Naive thymus-derived CD4-positive, alpha-beta T cell (primary cell): ENCODE measurements around the gene FRAS1. TPM values are rescaled to one million over a fixed set of nuclear protein-coding genes. Genes with fewer than 3 reads are reported as not detected.
"Not testable (repeated sequence)": the region's sequence is repeated elsewhere in the genome, so short reads cannot be mapped to it uniquely, and the experiment has no call there.

Experiments
- ATAC-seq: fragments of 150-1000 bp; cut with Tn5 transposase; 2 replicates; pipeline ENCODE4 v1.10.0; 2021; ENCODE audit warnings: mild to moderate bottlenecking, moderate library complexity
- CTCF ChIA-PET: fragments of 350-600 bp; sonication (Branson Sonifier 250); formaldehyde crosslinking; loops from one replicate; lab custom pipeline; 2021; ENCODE audit warnings: antibody characterized with exemption; lab: Charles Lee
- POLR2A ChIA-PET: fragments of 350-600 bp; sonication (Branson Sonifier 250); formaldehyde crosslinking; loops from one replicate; lab custom pipeline; 2021; ENCODE audit warnings: antibody characterized with exemption, inconsistent platforms; lab: Charles Lee
- DNase-seq, 9 donors: peaks; one replicate each; pipeline versions ENCODE4 v3.0.0 to v3.0.0-alpha.2; 2020 to 2022; ENCODE audit warnings: mixed read lengths in 1 of 9
- H3K27ac ChIP-seq: one replicate; pipeline ENCODE4 v1.7.0; 2013; ENCODE audit warnings: mild to moderate bottlenecking, low read depth, low read length, moderate library complexity
- H3K27me3 ChIP-seq, 2 donors: one replicate each; pipeline ENCODE4 v1.7.0; 2013; ENCODE audit warnings: low read length in 2 of 2, mild to moderate bottlenecking in 2 of 2, moderate library complexity in 2 of 2; ENCODE audit not compliant: control insufficient read depth in 2 of 2, insufficient read depth in 2 of 2
- H3K36me3 ChIP-seq, 3 experiments: 1 replicate in 2 of 3; 2 replicates in 1 of 3; pipeline ENCODE4 v1.7.0; 2013; ENCODE audit warnings: low read length in 3 of 3, mild to moderate bottlenecking in 3 of 3, moderate library complexity in 1 of 3; ENCODE audit not compliant: insufficient read depth in 3 of 3, control insufficient read depth in 2 of 3
- H3K4me1 ChIP-seq, 2 donors: one replicate each; pipeline ENCODE4 v1.7.0; 2013; ENCODE audit warnings: low read length in 2 of 2, mild to moderate bottlenecking in 2 of 2, moderate library complexity in 1 of 2; ENCODE audit not compliant: control insufficient read depth in 2 of 2, insufficient read depth in 2 of 2
- H3K4me3 ChIP-seq: 2 replicates; pipeline ENCODE4 v1.7.0; 2013; ENCODE audit warnings: mild to moderate bottlenecking, low read length
- H3K9me3 ChIP-seq, 3 experiments: 1 replicate in 2 of 3; 2 replicates in 1 of 3; pipeline ENCODE4 v1.7.0; 2013; ENCODE audit warnings: low read length in 3 of 3; ENCODE audit not compliant: control insufficient read depth in 2 of 3
- H3K27ac Mint-ChIP-seq, 9 donors: one replicate each; pipeline ENCODE4 v1.8.0; 2020 to 2022; ENCODE audit warnings: mixed read lengths in 9 of 9, mild to moderate bottlenecking in 8 of 9, moderate library complexity in 5 of 9, inconsistent platforms in 2 of 9
- H3K27me3 Mint-ChIP-seq, 5 donors: one replicate each; pipeline ENCODE4 v1.8.0; 2021 to 2022; ENCODE audit warnings: mixed read lengths in 5 of 5, mild to moderate bottlenecking in 1 of 5
- H3K36me3 Mint-ChIP-seq, 5 donors: one replicate each; pipeline ENCODE4 v1.8.0; 2020 to 2022; ENCODE audit warnings: mixed read lengths in 5 of 5, mild to moderate bottlenecking in 3 of 5, inconsistent platforms in 1 of 5
- H3K4me1 Mint-ChIP-seq, 7 donors: one replicate each; pipeline ENCODE4 v1.8.0; 2020 to 2022; ENCODE audit warnings: mixed read lengths in 7 of 7, mild to moderate bottlenecking in 3 of 7, inconsistent platforms in 1 of 7
- H3K4me3 Mint-ChIP-seq, 10 donors: one replicate each; pipeline ENCODE4 v1.8.0; 2020 to 2022; ENCODE audit warnings: mild to moderate bottlenecking in 10 of 10, mixed read lengths in 10 of 10, moderate library complexity in 6 of 10, inconsistent platforms in 2 of 10
- H3K9me3 Mint-ChIP-seq, 11 donors: one replicate each; pipeline ENCODE4 v1.8.0; 2020 to 2022; ENCODE audit warnings: mixed read lengths in 11 of 11, mild to moderate bottlenecking in 4 of 11, inconsistent platforms in 1 of 11, moderate library complexity in 1 of 11
- intact Hi-C, 2 donors: fragments of 100-400 bp; cut with micrococcal nuclease; formaldehyde crosslinking; loops; one replicate each; pipeline ENCODE4 v1.15.1; 2023
- polyA plus RNA-seq, 2 donors: library from polyadenylated mRNA; unstranded; fragments of 300-500 nt; fragmentation: Illumina TruSeq; gene quantifications; one replicate each; pipeline ENCODE4 v1.2.3, GENCODE V29; 2021
- total RNA-seq, 6 experiments: library from RNA in 5 of 6; stranded (reverse) in 5 of 6; gene quantifications; 1 replicate in 5 of 6; 2 replicates in 1 of 6; pipeline ENCODE4 v1.2.3 and lab custom pipeline; 2021 to 2026

FRAS1 gene
- total and polyA plus RNA-seq, 7 experiments from 2014 or later, result 0.02 TPM; not detected in 6

DNA sequence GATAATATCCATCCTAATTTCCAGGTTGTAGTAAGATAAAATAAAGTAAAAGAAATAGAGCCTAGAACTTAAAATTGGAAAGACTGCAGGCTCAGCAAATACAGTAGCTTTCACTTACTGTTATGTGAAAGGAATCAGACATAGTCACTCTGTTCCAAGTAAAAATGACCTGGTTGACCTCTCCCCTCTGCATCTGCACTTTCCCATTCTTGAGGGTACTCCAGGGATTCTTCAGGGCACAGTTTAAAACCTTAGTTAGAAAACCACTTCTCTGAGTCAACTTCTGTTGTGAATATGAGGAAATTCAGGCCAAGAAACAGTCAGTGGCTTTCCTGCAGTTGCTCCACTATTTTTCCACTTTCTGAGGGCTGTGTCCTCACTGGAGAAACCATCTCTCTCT is 42.9 kb downstream of the FRAS1 start:
- no peak for DNase-seq
- H3K27me3 Mint-ChIP-seq, result peaks cover 3 to 11% (median 3%) of the 10 kb centered on the region in 5 donors
- no peak overlapping the region for H3K27ac Mint-ChIP-seq
- no peaks in the 10 kb centered on the region for H3K27me3 ChIP-seq
- POLR2A ChIA-PET, result no interaction called here
- CTCF ChIA-PET, result no interaction called here
- no peak overlapping the region for H3K27ac ChIP-seq
- H3K9me3 ChIP-seq, result no peaks in the 10 kb centered on the region
- H3K4me3 Mint-ChIP-seq, result no peak overlapping the region
- intact Hi-C loops, result no loop called here
- H3K4me1 ChIP-seq, result no peaks in the 10 kb centered on the region
- no peaks in the 10 kb centered on the region for H3K4me1 Mint-ChIP-seq
- no peaks in the 10 kb centered on the region for H3K36me3 ChIP-seq
- no peaks in the 10 kb centered on the region for H3K36me3 Mint-ChIP-seq
- peaks cover 0 to 13% (median 3%) of the 10 kb centered on the region in 11 donors for H3K9me3 Mint-ChIP-seq
- H3K4me3 ChIP-seq, result no peak overlapping the region
- no peak for ATAC-seq

GRCh38 chr4:78119698-78120097 is 62.6 kb downstream of the FRAS1 start:
- peaks cover 0 to 31% (median 7%) of the 10 kb centered on the region in 5 donors for H3K27me3 Mint-ChIP-seq
- ChIA-PET CTCF (no interaction called here), POLR2A (no interaction called here)
- no peaks in the 10 kb centered on the region for H3K36me3 ChIP-seq
- intact Hi-C loops, result no loop called here
- H3K9me3 ChIP-seq, result no peaks in the 10 kb centered on the region
- no peak for DNase-seq
- H3K9me3 Mint-ChIP-seq, result peaks cover 0 to 6% (median 3%) of the 10 kb centered on the region in 11 donors
- H3K4me3 ChIP-seq, result no peak overlapping the region
- H3K27ac Mint-ChIP-seq, result no peak overlapping the region
- H3K36me3 Mint-ChIP-seq, result no peaks in the 10 kb centered on the region
- no peak for ATAC-seq
- no peaks in the 10 kb centered on the region for H3K27me3 ChIP-seq
- H3K27ac ChIP-seq, result no peak overlapping the region
- H3K4me1 ChIP-seq, result no peaks in the 10 kb centered on the region
- H3K4me3 Mint-ChIP-seq, result no peak overlapping the region
- no peaks in the 10 kb centered on the region for H3K4me1 Mint-ChIP-seq

GRCh38 chr4:78120144-78120880 is 63.2 kb downstream of the FRAS1 start:
- POLR2A ChIA-PET, result no interaction called here
- H3K9me3 Mint-ChIP-seq, result peaks cover 0 to 6% (median 3%) of the 10 kb centered on the region in 11 donors
- intact Hi-C loops, result no loop called here

DNA sequence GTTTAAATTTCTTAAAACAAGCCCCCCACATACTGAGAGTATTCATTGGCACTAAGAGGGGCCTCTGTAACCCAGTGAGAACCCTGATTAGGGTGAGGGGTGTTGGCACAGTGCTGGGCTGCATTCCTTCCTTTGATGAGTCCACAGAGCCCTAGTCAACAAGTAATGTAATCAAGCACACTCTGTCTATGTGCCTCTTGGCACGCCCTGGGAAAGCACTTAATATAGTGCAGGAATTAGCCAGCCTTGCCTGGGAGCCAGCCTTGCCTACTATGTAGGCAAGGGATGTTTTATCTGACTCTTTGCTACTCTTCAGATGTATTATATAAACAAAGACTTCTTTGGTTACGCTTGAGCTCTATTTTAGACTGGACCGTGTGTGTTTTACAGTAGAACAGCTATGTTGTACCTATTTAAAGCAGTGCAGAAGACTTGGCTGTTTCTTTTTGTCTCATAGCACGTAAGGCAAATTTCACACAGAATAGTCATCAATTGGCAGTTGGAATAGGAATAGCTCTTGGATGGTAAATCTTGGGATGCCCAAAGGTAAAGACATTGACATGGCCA is 64.3 kb downstream of the FRAS1 start:
- peaks cover 0 to 6% (median 0%) of the 10 kb centered on the region in 11 donors for H3K9me3 Mint-ChIP-seq
- ATAC-seq, result no peak
- Histone ChIP-seq H3K9me3 (no peaks in the 10 kb centered on the region), H3K27ac (no peak overlapping the region), H3K36me3 (no peaks in the 10 kb centered on the region), H3K4me1 (no peaks in the 10 kb centered on the region), H3K27me3 (no peaks in the 10 kb centered on the region), H3K4me3 (no peak overlapping the region)
- DNase-seq, result no peak
- no peak overlapping the region for H3K4me3 Mint-ChIP-seq
- POLR2A ChIA-PET, result no interaction called here
- intact Hi-C loops, result no loop called here
- CTCF ChIA-PET, result no interaction called here
- no peaks in the 10 kb centered on the region for H3K36me3 Mint-ChIP-seq
- peaks cover 0 to 38% (median 15%) of the 10 kb centered on the region in 5 donors for H3K27me3 Mint-ChIP-seq
- H3K4me1 Mint-ChIP-seq, result no peaks in the 10 kb centered on the region
- no peak overlapping the region for H3K27ac Mint-ChIP-seq

More at GRCh38 chr4:78120144-78120880, 63.2 kb downstream of the FRAS1 start:
- H3K36me3 ChIP-seq, result no peaks in the 10 kb centered on the region
- H3K27ac Mint-ChIP-seq, result no peak overlapping the region
- H3K36me3 Mint-ChIP-seq, result no peaks in the 10 kb centered on the region
- no peak overlapping the region for H3K27ac ChIP-seq
- peaks cover 0 to 36% (median 11%) of the 10 kb centered on the region in 5 donors for H3K27me3 Mint-ChIP-seq
- no peaks in the 10 kb centered on the region for H3K4me1 Mint-ChIP-seq
- no peaks in the 10 kb centered on the region for H3K27me3 ChIP-seq
- no peak for ATAC-seq
- DNase-seq, result no peak
- CTCF ChIA-PET, result no interaction called here
- no peak overlapping the region for H3K4me3 Mint-ChIP-seq
- H3K4me3 ChIP-seq, result no peak overlapping the region
- no peaks in the 10 kb centered on the region for H3K9me3 ChIP-seq
- no peaks in the 10 kb centered on the region for H3K4me1 ChIP-seq

- POLR2A ChIA-PET, result not testable (repeated sequence)
These were observed 68.8 kb downstream of the FRAS1 start for GRCh38 chr4:78125834-78126331.

GRCh38 chr4:78129383-78130108 is 72.4 kb downstream of the FRAS1 start:
- Mint-ChIP-seq H3K4me3 (no peak overlapping the region), H3K4me1 (no peaks in the 10 kb centered on the region), H3K36me3 (peaks cover 0 to 5% (median 0%) of the 10 kb centered on the region in 5 donors), H3K27me3 (peaks cover 6 to 46% (median 37%) of the 10 kb centered on the region in 5 donors), H3K9me3 (peaks cover 4 to 12% (median 6%) of the 10 kb centered on the region in 11 donors), H3K27ac (no peak overlapping the region)
- no peaks in the 10 kb centered on the region for H3K9me3 ChIP-seq
- ChIA-PET CTCF (interaction anchor here (0.6 kb wide), 1 partner anchor 274 kb away, joined by 3 read pairs; no protein-coding TSS in a partner anchor), POLR2A (no interaction called here)
- H3K4me3 ChIP-seq, result no peak overlapping the region
- no peak for DNase-seq
- H3K27ac ChIP-seq, result no peak overlapping the region
- ATAC-seq, result no peak
- H3K36me3 ChIP-seq, result no peaks in the 10 kb centered on the region
- no peaks in the 10 kb centered on the region for H3K4me1 ChIP-seq
- H3K27me3 ChIP-seq, result no peaks in the 10 kb centered on the region
- intact Hi-C loops, result no loop called here

More at GRCh38 chr4:78125834-78126331, 68.8 kb downstream of the FRAS1 start:
- intact Hi-C loops, H3K4me3 ChIP-seq, CTCF ChIA-PET, H3K9me3 ChIP-seq, H3K4me3 Mint-ChIP-seq, H3K27ac Mint-ChIP-seq, ATAC-seq, H3K4me1 Mint-ChIP-seq, H3K4me1 ChIP-seq, DNase-seq, H3K36me3 ChIP-seq, H3K36me3 Mint-ChIP-seq, H3K27ac ChIP-seq, H3K27me3 ChIP-seq: not testable (repeated sequence)
- Mint-ChIP-seq H3K27me3 (peaks cover 0 to 46% (median 22%) of the 10 kb centered on the region in 5 donors), H3K9me3 (peaks cover 4 to 16% (median 7%) of the 10 kb centered on the region in 11 donors)
